Stimulated activated CD8-positive, alpha-beta memory T cell treated with anti-CD3 and anti-CD28 coated beads, Interleukin-7, amount 100 ng/mL, for 4 hours (primary cell): ENCODE data around the gene TAF11L12.
"Not testable (repeated sequence)": the region's sequence is repeated elsewhere in the genome, so short reads cannot be mapped to it uniquely, and the experiment has no call there.

Experiments used
- DNase-seq, 2 donors: peaks; one replicate each; pipeline ENCODE4 v3.0.0-alpha.2; 2020; ENCODE audit warnings: low read depth in 2 of 2

Gene TAF11L12

GRCh38 chr5:17610092-17610491, at the start of gene TAF11L12:
TAF11L12 (plus strand) TSS chr5:17610392.
- DNase-seq = not testable (repeated sequence)

- not testable (repeated sequence) for DNase-seq
Measured at GRCh38 chr5:17585658-17586057, 24.5 kb upstream of the TAF11L12 start, which contains the start of gene TAF11L7. TAF11L7 (minus strand) TSS chr5:17585758.

DNA sequence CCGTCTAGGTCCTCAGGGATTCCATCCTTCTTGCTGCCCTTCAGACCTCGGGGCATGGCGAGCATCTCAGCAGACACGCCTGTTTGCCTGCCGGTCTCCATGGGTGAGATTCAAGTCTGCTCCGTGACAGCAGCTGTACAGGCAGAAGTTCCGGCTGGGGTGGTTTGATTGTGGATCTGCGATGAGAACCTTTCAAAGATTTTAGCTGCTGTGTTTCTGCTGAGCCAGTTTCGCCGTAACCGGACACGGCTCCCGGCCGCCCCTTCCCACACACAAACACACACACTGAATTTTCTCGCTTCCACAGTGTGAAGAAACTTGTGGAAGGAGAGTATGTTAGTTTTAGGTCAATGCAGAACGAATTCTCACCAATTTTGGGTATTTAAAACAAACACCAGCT, 19.3 kb upstream of the TAF11L12 start, which contains the start of gene TAF11L8:
Gene TAF11L8, minus strand, starts transcription at position 101 of the 400 bp plus-strand sequence.
- not testable (repeated sequence) for DNase-seq

DNA sequence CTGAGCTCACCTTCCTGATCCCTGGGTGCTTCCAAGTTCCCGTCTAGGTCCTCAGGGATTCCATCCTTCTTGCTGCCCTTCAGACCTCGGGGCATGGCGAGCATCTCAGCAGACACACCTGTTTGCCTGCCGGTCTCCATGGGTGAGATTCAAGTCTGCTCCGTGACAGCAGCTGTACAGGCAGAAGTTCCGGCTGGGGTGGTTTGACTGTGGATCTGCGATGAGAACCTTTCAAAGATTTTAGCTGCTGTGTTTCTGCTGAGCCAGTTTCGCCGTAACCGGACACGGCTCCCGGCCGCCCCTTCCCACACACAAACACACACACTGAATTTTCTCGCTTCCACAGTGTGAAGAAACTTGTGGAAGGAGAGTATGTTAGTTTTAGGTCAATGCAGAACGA, 15.9 kb upstream of the TAF11L12 start, which contains the start of gene TAF11L9:
Gene TAF11L9, minus strand, starts transcription at position 140 of the 400 bp plus-strand sequence.
- DNase-seq = not testable (repeated sequence)

GRCh38 chr5:17597728-17598127, 12.5 kb upstream of the TAF11L12 start, which contains the start of gene TAF11L10:
TAF11L10 (minus strand) TSS chr5:17597828.
- DNase-seq = not testable (repeated sequence)

- DNase-seq = not testable (repeated sequence)
Measured at GRCh38 chr5:17603880-17604279, 6.3 kb upstream of the TAF11L12 start, which contains the start of gene TAF11L11. TAF11L11 (plus strand) TSS chr5:17604183.

DNA sequence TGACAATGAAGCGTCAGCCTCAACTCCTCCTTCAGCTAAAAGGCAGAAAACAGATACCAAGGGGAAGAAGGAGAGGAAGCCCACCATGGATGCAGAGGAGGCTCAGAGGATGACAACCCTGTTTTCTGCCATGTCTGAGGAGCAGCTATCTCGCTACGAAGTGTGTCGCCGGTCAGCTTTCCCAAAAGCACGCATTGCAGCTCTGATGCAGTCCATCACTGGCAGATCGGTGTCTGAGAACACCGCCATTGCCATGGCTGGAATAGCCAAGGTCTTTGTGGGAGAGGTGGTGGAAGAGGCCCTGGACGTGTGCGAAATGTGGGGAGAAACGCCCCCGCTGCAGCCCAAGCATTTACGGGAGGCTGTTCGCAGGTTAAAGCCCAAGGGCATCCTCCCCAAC, 5.2 kb upstream of the TAF11L12 start:
- DNase-seq = no peak

- not testable (repeated sequence) for DNase-seq
Measured at GRCh38 chr5:17607461-17607860, 2.7 kb upstream of the TAF11L12 start.

GRCh38 chr5:17614872-17615605, 4.8 kb downstream of the TAF11L12 start:
- no peak for DNase-seq

GRCh38 chr5:17619354-17619753, 9.2 kb downstream of the TAF11L12 start:
- DNase-seq = no peak

DNA sequence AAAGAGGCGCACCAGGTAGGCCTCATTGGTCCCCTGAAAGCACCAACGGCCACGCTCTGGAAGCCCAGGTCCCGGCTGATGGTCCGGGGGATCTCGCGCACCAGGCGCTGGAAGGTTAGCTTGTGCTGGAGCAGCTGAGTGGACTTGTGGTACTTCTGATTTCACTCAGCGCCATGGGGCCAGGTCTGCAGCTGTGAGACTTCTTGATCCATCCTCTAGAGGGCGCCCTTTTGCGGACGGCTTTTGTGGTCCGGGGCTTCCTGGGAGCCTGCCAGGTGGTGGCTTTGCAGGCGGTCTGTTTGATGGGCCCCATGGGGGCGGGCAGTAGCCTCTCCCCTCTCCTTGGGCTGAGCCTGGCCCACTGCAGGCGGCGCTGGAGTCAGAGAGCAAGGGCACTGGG, 10.4 kb downstream of the TAF11L12 start:
- no peak for DNase-seq

DNA sequence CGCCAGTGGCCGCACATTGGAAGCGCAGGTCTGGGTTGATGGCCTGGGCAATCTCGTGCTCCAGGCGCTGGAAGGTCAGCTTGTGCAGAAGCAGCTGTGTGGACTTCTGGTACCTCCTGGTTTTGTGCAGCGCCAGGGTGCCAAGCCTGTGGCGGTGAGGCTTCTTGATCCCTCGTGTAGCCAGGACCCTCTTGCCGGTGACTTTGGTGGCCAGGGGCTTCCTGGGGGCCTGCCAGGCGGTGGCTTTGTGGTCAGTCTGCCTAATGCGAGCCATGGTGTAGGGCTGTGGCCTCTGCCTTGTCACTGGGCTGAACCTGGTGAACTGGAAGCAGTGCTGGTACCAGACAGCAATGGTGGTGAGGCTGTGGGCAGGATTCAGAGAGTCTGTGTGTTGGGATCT, 15.5 kb downstream of the TAF11L12 start:
- no peak for DNase-seq

- not testable (repeated sequence) for DNase-seq
Measured at GRCh38 chr5:17631788-17632187, 21.6 kb downstream of the TAF11L12 start, which contains the start of gene TAF11L13. TAF11L13 (plus strand) TSS chr5:17632088.

- no peak for DNase-seq
Measured at GRCh38 chr5:17634160-17634559, 24.0 kb downstream of the TAF11L12 start, which contains the start of gene TAF11L14. TAF11L14 (plus strand) TSS chr5:17634460.

DNA sequence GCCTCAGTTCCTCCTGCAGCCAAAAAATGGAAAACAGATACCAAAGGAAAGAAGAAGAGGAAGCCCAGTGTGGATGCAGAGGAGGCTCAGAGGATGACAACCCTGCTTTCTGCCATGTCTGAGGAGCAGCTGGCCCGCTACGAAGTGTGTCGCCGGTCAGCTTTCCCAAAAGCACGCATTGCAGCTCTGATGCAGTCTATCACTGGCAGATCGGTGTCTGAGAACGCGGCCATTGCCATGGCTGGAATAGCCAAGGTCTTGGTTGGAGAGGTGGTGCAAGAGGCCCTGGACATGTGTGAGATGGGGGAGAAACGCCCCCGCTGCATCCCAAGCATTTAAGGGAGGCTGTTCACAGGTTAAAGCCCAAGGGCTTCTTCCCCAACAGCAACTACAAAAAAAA, 39.0 kb downstream of the TAF11L12 start:
- not testable (repeated sequence) for DNase-seq

GRCh38 chr5:17655201-17655759, 45.1 kb downstream of the TAF11L12 start:
- DNase-seq = not testable (repeated sequence)

- DNase-seq = no peak
Measured at GRCh38 chr5:17655921-17656320, 45.7 kb downstream of the TAF11L12 start.
